ENCODE measurements around the gene PTPRO. TPM values are rescaled to one million over a fixed set of nuclear protein-coding genes. Genes with fewer than 3 reads are reported as not detected.

PTPRO gene
- total RNA-seq, 1 donor from 2014 or later, result 5.8 TPM

DNA sequence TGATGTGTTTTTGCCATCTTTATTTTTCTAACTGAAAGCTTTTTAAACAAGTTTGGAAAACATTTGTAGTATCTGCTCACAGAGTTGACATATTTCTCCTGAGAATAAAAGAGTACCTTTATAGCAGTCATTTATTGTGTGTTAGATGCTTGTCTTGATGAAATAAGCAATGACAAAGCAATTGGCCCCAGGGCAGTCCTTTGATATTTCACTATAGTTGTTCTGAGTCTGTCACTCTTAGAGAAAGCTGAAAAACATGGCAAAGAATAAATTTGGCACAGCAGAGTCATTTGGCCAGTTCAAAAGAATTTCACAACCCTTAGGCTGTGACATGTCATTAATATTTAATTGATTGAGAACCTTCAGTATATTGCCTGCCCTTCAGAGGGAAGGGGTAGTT is 166.2 kb downstream of the PTPRO start:
- no peaks in the 10 kb centered on the region for H3K36me3 Mint-ChIP-seq
- Histone ChIP-seq H3K9me3 (ENCODE audit: low read depth) (no peaks in the 10 kb centered on the region), H3F3A (ENCODE audit: low read depth) (no peaks in the 10 kb centered on the region), H3K4me2 (no peak overlapping the region), H3K4me3 (no peak overlapping the region), H3K27ac (no peak overlapping the region), H3K79me2 (ENCODE audit: low read depth) (no peaks in the 10 kb centered on the region), H3K4me1 (no peaks in the 10 kb centered on the region), H3K27me3 (no peaks in the 10 kb centered on the region), H3K36me3 (no peaks in the 10 kb centered on the region), H3K9ac (no peak overlapping the region), H4K20me1 (ENCODE audit: low read depth) (no peaks in the 10 kb centered on the region), H2AFZ (replicated peaks) (no peak overlapping the region)
- no peaks in the 10 kb centered on the region for H3K27me3 Mint-ChIP-seq (ENCODE audit: insufficient read depth, low read depth)
- DNase-seq (ENCODE audit: low spot score), result no peak
- H3K9me3 Mint-ChIP-seq, result no peaks in the 10 kb centered on the region
- TF ChIP-seq EZH2phosphoT487 (IDR thresholded peaks at IDR 0.05), result no peak
- no peak for TF ChIP-seq EZH2 (IDR thresholded peaks at IDR 0.05)
- TF ChIP-seq CTCF (IDR thresholded peaks at IDR 0.05), result no peak
- no peak overlapping the region for H3K27ac Mint-ChIP-seq
- no peaks in the 10 kb centered on the region for H3K4me1 Mint-ChIP-seq
- no peak overlapping the region for H3K4me3 Mint-ChIP-seq

DNA sequence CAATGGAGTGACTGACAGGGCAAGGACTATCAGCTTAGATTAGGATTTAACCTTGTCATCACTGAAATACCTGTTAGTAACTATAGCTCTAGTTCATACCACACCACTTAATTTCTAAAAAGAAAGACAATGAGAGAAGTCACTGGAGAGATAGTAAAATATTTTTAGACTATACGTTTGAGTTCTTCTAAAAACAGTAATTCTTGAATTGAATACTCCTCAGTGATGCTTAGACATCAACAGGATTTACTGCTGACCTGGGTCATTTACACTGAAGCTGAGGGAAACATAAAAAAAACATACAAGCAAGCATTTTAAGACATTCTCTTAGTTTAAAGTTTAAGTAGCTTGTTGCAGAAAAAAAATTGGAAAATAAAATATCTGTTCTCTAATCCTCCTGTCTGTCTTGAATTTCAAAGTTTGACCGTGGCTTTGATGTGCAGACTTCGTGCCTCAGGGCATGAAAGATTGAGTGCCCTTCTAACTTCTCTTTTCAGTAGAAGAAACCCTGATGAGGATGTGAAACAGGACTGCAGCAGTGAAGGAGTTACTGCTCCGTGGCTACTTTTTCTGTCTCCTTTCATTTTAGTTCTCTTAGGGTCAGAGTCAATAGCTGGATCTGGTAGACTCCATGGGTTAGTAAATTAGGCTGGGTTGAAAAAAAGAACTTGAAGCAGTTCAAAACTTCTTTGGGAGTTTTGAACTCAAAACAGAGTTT is 172.2 kb downstream of the PTPRO start:
- Histone ChIP-seq H3K27me3 (no peaks in the 10 kb centered on the region), H4K20me1 (ENCODE audit: low read depth) (no peaks in the 10 kb centered on the region), H3K79me2 (ENCODE audit: low read depth) (no peaks in the 10 kb centered on the region), H3K27ac (no peak overlapping the region), H2AFZ (replicated peaks) (no peak overlapping the region), H3K4me1 (no peaks in the 10 kb centered on the region), H3K9ac (no peak overlapping the region), H3K4me3 (no peak overlapping the region), H3K4me2 (no peak overlapping the region), H3K36me3 (no peaks in the 10 kb centered on the region), H3K9me3 (ENCODE audit: low read depth) (no peaks in the 10 kb centered on the region), H3F3A (ENCODE audit: low read depth) (no peaks in the 10 kb centered on the region)
- Mint-ChIP-seq H3K4me1 (peaks cover 7% of the 10 kb centered on the region), H3K4me3 (no peak overlapping the region), H3K36me3 (no peaks in the 10 kb centered on the region), H3K27me3 (ENCODE audit: insufficient read depth, low read depth) (no peaks in the 10 kb centered on the region), H3K9me3 (no peaks in the 10 kb centered on the region), H3K27ac (no peak overlapping the region)
- TF ChIP-seq CTCF (IDR thresholded peaks at IDR 0.05), result no peak
- no peak for TF ChIP-seq EZH2 (IDR thresholded peaks at IDR 0.05)
- TF ChIP-seq EZH2phosphoT487 (IDR thresholded peaks at IDR 0.05), result no peak
- no peak for DNase-seq (ENCODE audit: low spot score)

GRCh38 chr12:15495746-15496145 is 173.4 kb downstream of the PTPRO start:
- Histone ChIP-seq H3K27me3 (no peaks in the 10 kb centered on the region), H3K79me2 (ENCODE audit: low read depth) (no peaks in the 10 kb centered on the region), H3K4me2 (no peak overlapping the region), H3F3A (ENCODE audit: low read depth) (no peaks in the 10 kb centered on the region), H3K36me3 (no peaks in the 10 kb centered on the region), H2AFZ (replicated peaks) (no peak overlapping the region), H3K9me3 (ENCODE audit: low read depth) (no peaks in the 10 kb centered on the region), H3K27ac (no peak overlapping the region), H3K4me3 (no peak overlapping the region), H3K4me1 (no peaks in the 10 kb centered on the region), H4K20me1 (ENCODE audit: low read depth) (no peaks in the 10 kb centered on the region), H3K9ac (no peak overlapping the region)
- H3K9me3 Mint-ChIP-seq, result no peaks in the 10 kb centered on the region
- H3K36me3 Mint-ChIP-seq, result no peaks in the 10 kb centered on the region
- H3K4me3 Mint-ChIP-seq, result no peak overlapping the region
- H3K27me3 Mint-ChIP-seq (ENCODE audit: insufficient read depth, low read depth), result no peaks in the 10 kb centered on the region
- no peak overlapping the region for H3K27ac Mint-ChIP-seq
- no peak for DNase-seq (ENCODE audit: low spot score)
- TF ChIP-seq EZH2phosphoT487 (IDR thresholded peaks at IDR 0.05) (no peak), CTCF (IDR thresholded peaks at IDR 0.05) (no peak), EZH2 (IDR thresholded peaks at IDR 0.05) (no peak)
- peaks cover 7% of the 10 kb centered on the region for H3K4me1 Mint-ChIP-seq
